GM12801 (cell line): Measurements from ENCODE around the gene ZNF280A.

Experiments used
- TF ChIP-seq, protein P1 (sequence below): IDR thresholded peaks from one replicate; pipeline ENCODE4 v1.5.1; 2011; ENCODE audit warnings: control low read depth; ENCODE audit not compliant: insufficient read length; ENCODE audit errors: extremely low read depth

Gene ZNF280A

DNA sequence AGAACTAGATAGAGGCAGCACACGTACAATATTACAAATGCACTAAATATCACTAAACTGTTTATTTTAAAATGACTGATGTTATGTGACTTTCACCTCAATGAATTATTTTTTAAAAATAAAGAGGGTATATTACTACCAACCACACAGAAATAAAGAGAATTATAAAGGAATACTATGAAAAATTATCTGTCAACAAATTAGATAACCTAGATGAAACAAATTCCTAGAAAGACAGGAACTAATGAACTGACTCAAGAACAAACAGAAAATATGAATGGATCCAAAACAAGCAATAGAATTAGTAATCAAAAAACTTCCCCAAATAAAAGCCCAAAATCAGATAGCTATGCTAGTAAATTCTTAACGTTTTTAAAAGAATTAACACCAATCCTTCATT, 21.8 kb downstream of the ZNF280A start:
- TF ChIP-seq, protein P1, sequence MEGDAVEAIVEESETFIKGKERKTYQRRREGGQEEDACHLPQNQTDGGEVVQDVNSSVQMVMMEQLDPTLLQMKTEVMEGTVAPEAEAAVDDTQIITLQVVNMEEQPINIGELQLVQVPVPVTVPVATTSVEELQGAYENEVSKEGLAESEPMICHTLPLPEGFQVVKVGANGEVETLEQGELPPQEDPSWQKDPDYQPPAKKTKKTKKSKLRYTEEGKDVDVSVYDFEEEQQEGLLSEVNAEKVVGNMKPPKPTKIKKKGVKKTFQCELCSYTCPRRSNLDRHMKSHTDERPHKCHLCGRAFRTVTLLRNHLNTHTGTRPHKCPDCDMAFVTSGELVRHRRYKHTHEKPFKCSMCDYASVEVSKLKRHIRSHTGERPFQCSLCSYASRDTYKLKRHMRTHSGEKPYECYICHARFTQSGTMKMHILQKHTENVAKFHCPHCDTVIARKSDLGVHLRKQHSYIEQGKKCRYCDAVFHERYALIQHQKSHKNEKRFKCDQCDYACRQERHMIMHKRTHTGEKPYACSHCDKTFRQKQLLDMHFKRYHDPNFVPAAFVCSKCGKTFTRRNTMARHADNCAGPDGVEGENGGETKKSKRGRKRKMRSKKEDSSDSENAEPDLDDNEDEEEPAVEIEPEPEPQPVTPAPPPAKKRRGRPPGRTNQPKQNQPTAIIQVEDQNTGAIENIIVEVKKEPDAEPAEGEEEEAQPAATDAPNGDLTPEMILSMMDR, result no peak

DNA sequence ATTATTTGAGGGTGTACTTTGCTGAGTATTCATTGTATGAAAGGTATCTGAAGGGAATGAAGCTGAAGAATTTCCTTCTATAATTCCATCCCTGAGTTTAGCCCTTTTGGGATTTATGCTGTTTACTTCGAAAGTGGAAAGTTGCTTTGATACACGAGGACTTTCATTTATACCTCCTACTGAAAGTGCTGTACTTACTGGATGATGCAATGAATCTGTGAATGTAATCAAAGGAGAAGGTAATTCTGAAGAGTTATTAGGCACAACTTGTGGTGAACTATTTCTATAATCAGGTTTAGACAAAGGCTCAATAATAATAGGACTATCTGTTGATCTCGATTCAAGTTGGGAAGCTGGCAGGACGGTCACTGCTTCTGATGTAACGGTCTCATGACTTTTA, 31.3 kb downstream of the ZNF280A start:
- TF ChIP-seq, protein P1, result no peak

DNA sequence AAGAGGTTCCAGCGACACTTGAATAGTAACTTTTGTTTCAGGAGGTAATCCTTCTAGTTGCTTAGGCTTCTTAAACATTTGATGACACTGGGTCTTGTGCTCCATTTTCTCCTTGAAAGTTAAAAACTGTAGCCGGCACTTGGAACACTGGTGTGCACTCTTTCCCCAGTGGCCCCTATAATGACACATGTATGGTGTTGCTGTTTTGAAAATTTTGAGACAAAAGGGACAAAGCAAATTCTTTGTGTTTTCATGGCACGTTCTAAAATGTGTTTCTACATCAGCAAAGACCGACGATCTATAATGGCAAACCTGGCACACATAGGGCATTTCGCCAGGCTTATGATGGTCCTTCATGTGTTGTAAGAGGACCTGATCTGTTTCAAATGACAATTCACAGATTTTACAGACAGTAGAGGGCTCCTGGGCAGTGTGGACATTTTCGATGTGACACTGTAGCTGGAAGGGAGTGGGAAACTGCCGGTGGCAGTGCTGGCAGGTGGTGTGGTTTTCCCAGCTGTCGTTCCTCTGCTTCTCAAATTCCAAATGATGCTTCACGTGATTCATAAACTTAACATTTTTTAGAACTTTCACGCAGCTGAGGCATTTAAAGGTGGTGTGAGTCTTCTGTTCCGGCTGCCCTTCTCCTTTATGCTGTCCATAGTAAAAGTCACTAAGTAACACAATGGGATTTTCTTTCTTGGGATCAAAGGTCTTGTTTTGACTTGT, 32.0 kb downstream of the ZNF280A start:
- TF ChIP-seq, protein P1, result no peak

DNA sequence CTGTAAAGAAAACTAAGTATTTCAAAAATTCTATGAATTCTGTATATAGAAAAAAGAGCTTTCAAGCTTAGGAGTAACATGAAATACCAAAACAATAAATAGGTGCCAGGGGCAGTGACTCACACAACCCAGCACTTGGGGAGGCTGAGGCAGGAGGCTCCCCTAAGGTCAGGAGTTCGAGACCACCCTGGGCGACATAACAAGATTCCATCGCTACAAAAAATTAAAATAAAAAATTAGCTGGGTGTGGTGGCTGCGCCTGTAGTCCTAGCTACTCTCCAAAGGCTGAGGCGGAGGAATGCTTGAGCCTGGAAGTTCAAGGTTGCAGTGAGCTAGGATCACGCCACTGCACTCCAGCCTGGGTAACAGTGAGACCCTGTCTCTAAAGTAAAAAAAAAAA, 33.0 kb downstream of the ZNF280A start:
- TF ChIP-seq, protein P1, result no peak

DNA sequence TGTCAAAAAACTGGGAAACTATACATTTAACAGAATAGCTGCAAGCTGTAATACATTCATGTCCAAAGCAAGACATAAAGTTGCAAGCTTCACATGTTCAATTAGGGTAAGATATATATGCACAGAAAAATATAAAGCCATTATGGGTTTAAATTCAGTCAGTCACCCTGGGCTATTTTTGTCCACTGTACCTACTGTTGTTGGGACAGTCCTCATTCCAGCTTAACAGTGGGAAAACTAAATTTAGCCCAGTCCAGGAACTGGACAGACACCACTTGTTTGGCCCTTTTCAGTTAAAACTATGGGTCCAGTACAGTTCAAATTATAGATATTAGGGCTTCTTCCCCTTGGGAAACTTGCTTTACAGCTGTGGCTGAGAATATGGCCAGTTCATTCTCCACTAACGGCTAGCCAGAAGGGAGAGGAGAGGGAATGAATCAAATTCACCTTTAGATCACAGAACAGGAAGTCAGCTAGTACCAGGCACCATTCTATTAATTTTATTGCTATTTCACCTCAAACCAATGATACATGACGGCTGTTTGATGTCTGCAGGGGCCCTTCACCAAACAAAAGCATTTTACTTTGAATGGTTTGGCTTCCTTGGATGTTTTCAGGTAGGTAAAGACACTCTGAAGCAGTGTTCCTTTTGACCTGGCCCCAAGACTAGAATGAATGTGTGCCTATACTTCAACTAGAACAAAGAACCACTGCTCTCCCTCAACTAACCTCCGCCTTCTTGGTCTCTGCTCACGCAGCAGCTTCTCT, 33.8 kb downstream of the ZNF280A start:
- TF ChIP-seq, protein P1, result no peak

DNA sequence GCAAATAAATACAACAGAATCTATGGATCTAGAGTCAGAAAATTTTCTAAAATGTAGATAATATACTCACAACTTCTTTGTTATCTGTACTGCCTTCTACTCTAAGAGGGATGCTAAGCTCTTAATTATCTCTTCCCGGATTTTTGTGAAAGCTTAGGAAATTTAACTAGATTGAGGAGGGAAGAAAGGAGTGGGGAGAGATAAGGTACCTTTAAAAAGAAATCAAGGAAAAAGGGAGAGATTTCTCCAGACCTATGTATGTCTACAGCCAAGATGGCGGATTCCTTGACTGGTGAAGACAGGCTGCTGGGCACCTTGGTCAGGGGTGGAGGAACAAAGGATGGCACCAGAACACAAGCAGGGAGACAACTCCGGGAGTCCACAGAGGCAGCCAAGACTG, 34.5 kb downstream of the ZNF280A start:
- TF ChIP-seq, protein P1, result no peak

DNA sequence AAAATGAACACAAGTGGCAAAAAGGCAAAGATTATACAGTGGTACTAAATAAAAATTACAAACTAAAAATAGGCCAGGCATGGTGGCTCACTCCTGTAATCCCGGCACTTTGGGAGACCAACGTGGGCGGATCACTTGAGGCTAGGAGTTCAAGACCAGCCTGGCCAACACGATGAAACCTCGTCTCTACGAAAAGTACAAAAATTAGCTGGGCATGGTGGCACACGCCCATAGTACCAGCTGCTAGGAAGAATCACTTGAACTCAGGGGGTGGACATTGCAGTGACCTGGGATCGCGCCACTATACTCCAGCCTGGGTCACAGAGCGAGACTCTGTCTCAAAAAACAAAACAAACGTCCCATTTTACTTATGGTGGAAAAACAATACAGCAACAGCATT, 36.0 kb downstream of the ZNF280A start:
- TF ChIP-seq, protein P1, result no peak
